Stimulated activated CD4-positive, alpha-beta T cell treated with anti-CD3 and anti-CD28 coated beads, Interleukin-1b, Interleukin-23, amount 100 ng/mL, for 1 hour (primary cell): Measurements from ENCODE around the gene TCHP.
A peak's percentile ranks its signal among the peaks of the same experiment; 100 is the strongest.
"Not testable (repeated sequence)": the region's sequence is repeated elsewhere in the genome, so short reads cannot be mapped to it uniquely, and the experiment has no call there.

Source experiments
- DNase-seq, 2 donors: peaks; one replicate each; pipeline ENCODE4 v3.0.0-alpha.2; 2020; ENCODE audit warnings: low read depth in 2 of 2

Gene TCHP

GRCh38 chr12:109899783-109900751 is at the start of gene TCHP:
TSS of gene TCHP (plus strand) at chr12:109900274. CDS start at chr12:109903027, 2,753 bp downstream.
- peak; percentile 23 to 45 for DNase-seq

GRCh38 chr12:109850518-109850917 is 49.6 kb upstream of the TCHP start:
- DNase-seq = not testable (repeated sequence)

GRCh38 chr12:109855377-109855776 is 44.7 kb upstream of the TCHP start:
- DNase-seq = no peak

- no peak for DNase-seq
Observed at GRCh38 chr12:109857715-109858114, 42.4 kb upstream of the TCHP start.

- no peak for DNase-seq
Observed at GRCh38 chr12:109858764-109859163, 41.3 kb upstream of the TCHP start.

GRCh38 chr12:109860977-109861376 is 39.1 kb upstream of the TCHP start:
- no peak for DNase-seq

GRCh38 chr12:109861689-109862314 is 38.3 kb upstream of the TCHP start:
- DNase-seq = no peak

GRCh38 chr12:109862491-109862890 is 37.6 kb upstream of the TCHP start:
- DNase-seq = not testable (repeated sequence)

- no peak for DNase-seq
Observed at GRCh38 chr12:109863847-109864712, 36.0 kb upstream of the TCHP start.

GRCh38 chr12:109864916-109865315 is 35.2 kb upstream of the TCHP start:
- no peak for DNase-seq

GRCh38 chr12:109868182-109869051 is 31.7 kb upstream of the TCHP start:
- DNase-seq = no peak

GRCh38 chr12:109870648-109871047 is 29.4 kb upstream of the TCHP start:
- DNase-seq = no peak

- DNase-seq = no peak
Observed at GRCh38 chr12:109871668-109872314, 28.3 kb upstream of the TCHP start.

- DNase-seq = no peak
Observed at GRCh38 chr12:109873653-109874052, 26.4 kb upstream of the TCHP start.

GRCh38 chr12:109875572-109876131 is 24.4 kb upstream of the TCHP start:
- no peak for DNase-seq

GRCh38 chr12:109876406-109876805 is 23.7 kb upstream of the TCHP start:
- no peak for DNase-seq

- no peak for DNase-seq
Observed at GRCh38 chr12:109877504-109878246, 22.4 kb upstream of the TCHP start.

GRCh38 chr12:109878247-109878625 is 21.8 kb upstream of the TCHP start:
- DNase-seq = no peak

GRCh38 chr12:109878749-109879148 is 21.3 kb upstream of the TCHP start:
- DNase-seq = no peak
